ENCODE results near the gene ARIH1.
A peak's percentile ranks its signal among the peaks of the same experiment; 100 is the strongest.
"Not testable (repeated sequence)": the region's sequence is repeated elsewhere in the genome, so short reads cannot be mapped to it uniquely, and the experiment has no call there.

Gene ARIH1

GRCh38 chr15:72472992-72473610 lies 1.0 kb upstream of the ARIH1 start:
- no peaks in the 10 kb centered on the region for H3K27me3 ChIP-seq (ENCODE audit: insufficient read depth, low read length)
- H3K9ac ChIP-seq (ENCODE audit: low read depth, low read length), result peak overlapping the region; percentile 95
- H3K4me1 ChIP-seq (ENCODE audit: insufficient read depth, low read length), result peaks cover 12% of the 10 kb centered on the region; the same call in 1 of the 2 replicates
- H3K27ac ChIP-seq (ENCODE audit: low read length), result peak overlapping the region; percentile 51
- no peaks in the 10 kb centered on the region for H3K9me3 ChIP-seq (ENCODE audit: insufficient read depth, low read depth, low read length)
- peaks cover 16% of the 10 kb centered on the region for H3K36me3 ChIP-seq (ENCODE audit: insufficient read depth, low read depth, low read length)
- H3K4me3 ChIP-seq (ENCODE audit: low read length), result peak overlapping the region; percentile 92

GRCh38 chr15:72474466-72474911 lies 359 bp downstream of the ARIH1 start:
- Histone ChIP-seq H3K36me3 (ENCODE audit: insufficient read depth, low read depth, low read length) (peaks cover 28% of the 10 kb centered on the region), H3K27ac (ENCODE audit: low read length) (peak overlapping the region; percentile 35), H3K9me3 (ENCODE audit: insufficient read depth, low read depth, low read length) (no peaks in the 10 kb centered on the region), H3K9ac (ENCODE audit: low read depth, low read length) (peak overlapping the region; percentile 95), H3K4me3 (ENCODE audit: low read length) (peak overlapping the region; percentile 92), H3K4me1 (ENCODE audit: insufficient read depth, low read length) (peaks cover 12% of the 10 kb centered on the region; the same call in 1 of the 2 replicates), H3K27me3 (ENCODE audit: insufficient read depth, low read length) (no peaks in the 10 kb centered on the region)

- peak overlapping the region; percentile 35 for H3K27ac ChIP-seq (ENCODE audit: low read length)
- H3K9me3 ChIP-seq (ENCODE audit: insufficient read depth, low read depth, low read length), result no peaks in the 10 kb centered on the region
- peak overlapping the region; percentile 95 for H3K9ac ChIP-seq (ENCODE audit: low read depth, low read length)
- peak overlapping the region; percentile 92 for H3K4me3 ChIP-seq (ENCODE audit: low read length)
- peaks cover 28% of the 10 kb centered on the region for H3K36me3 ChIP-seq (ENCODE audit: insufficient read depth, low read depth, low read length)
- H3K27me3 ChIP-seq (ENCODE audit: insufficient read depth, low read length), result no peaks in the 10 kb centered on the region
- H3K4me1 ChIP-seq (ENCODE audit: insufficient read depth, low read length), result peaks cover 12% of the 10 kb centered on the region; the same call in 1 of the 2 replicates
These were observed 940 bp downstream of the ARIH1 start for GRCh38 chr15:72474912-72475628.

- Histone ChIP-seq H3K9me3 (ENCODE audit: insufficient read depth, low read depth, low read length) (no peaks in the 10 kb centered on the region), H3K27me3 (ENCODE audit: insufficient read depth, low read length) (no peaks in the 10 kb centered on the region), H3K36me3 (ENCODE audit: insufficient read depth, low read depth, low read length) (peaks cover 28% of the 10 kb centered on the region), H3K4me1 (ENCODE audit: insufficient read depth, low read length) (peaks cover 12% of the 10 kb centered on the region; the same call in 1 of the 2 replicates), H3K9ac (ENCODE audit: low read depth, low read length) (peak overlapping the region; percentile 95), H3K4me3 (ENCODE audit: low read length) (peak overlapping the region; percentile 92), H3K27ac (ENCODE audit: low read length) (no peak overlapping the region)
These were observed 1.5 kb downstream of the ARIH1 start for GRCh38 chr15:72475674-72476073.

- not testable (repeated sequence) for H3K9me3 ChIP-seq (ENCODE audit: insufficient read depth, low read depth, low read length); H3K27ac ChIP-seq (ENCODE audit: low read length); H3K27me3 ChIP-seq (ENCODE audit: insufficient read depth, low read length)
- Histone ChIP-seq H3K36me3 (ENCODE audit: insufficient read depth, low read depth, low read length) (peaks cover 28% of the 10 kb centered on the region), H3K4me1 (ENCODE audit: insufficient read depth, low read length) (peaks cover 12% of the 10 kb centered on the region; the same call in 1 of the 2 replicates), H3K9ac (ENCODE audit: low read depth, low read length) (peak overlapping the region; percentile 0; the same call in 1 of the 2 replicates), H3K4me3 (ENCODE audit: low read length) (peak overlapping the region; percentile 92)
These were observed 2.2 kb downstream of the ARIH1 start for GRCh38 chr15:72476330-72476729.

- Histone ChIP-seq H3K9me3 (ENCODE audit: insufficient read depth, low read depth, low read length) (no peaks in the 10 kb centered on the region), H3K4me1 (ENCODE audit: insufficient read depth, low read length) (peaks cover 3% of the 10 kb centered on the region; the same call in 1 of the 2 replicates), H3K36me3 (ENCODE audit: insufficient read depth, low read depth, low read length) (peaks cover 44% of the 10 kb centered on the region), H3K4me3 (ENCODE audit: low read length) (no peak overlapping the region), H3K27ac (ENCODE audit: low read length) (no peak overlapping the region), H3K9ac (ENCODE audit: low read depth, low read length) (no peak overlapping the region), H3K27me3 (ENCODE audit: insufficient read depth, low read length) (no peaks in the 10 kb centered on the region)
These were observed 7.0 kb downstream of the ARIH1 start for GRCh38 chr15:72481015-72481659.

- Histone ChIP-seq H3K27me3 (ENCODE audit: insufficient read depth, low read length) (no peaks in the 10 kb centered on the region), H3K27ac (ENCODE audit: low read length) (no peak overlapping the region), H3K4me1 (ENCODE audit: insufficient read depth, low read length) (peaks cover 1% of the 10 kb centered on the region; the same call in 1 of the 2 replicates), H3K9ac (ENCODE audit: low read depth, low read length) (no peak overlapping the region), H3K36me3 (ENCODE audit: insufficient read depth, low read depth, low read length) (peaks cover 36% of the 10 kb centered on the region), H3K4me3 (ENCODE audit: low read length) (no peak overlapping the region), H3K9me3 (ENCODE audit: insufficient read depth, low read depth, low read length) (no peaks in the 10 kb centered on the region)
These were observed 8.1 kb downstream of the ARIH1 start for GRCh38 chr15:72482275-72482674.

GRCh38 chr15:72483279-72483678 lies 9.1 kb downstream of the ARIH1 start:
- Histone ChIP-seq H3K4me3 (ENCODE audit: low read length) (no peak overlapping the region), H3K27ac (ENCODE audit: low read length) (no peak overlapping the region), H3K4me1 (ENCODE audit: insufficient read depth, low read length) (no peaks in the 10 kb centered on the region), H3K27me3 (ENCODE audit: insufficient read depth, low read length) (no peaks in the 10 kb centered on the region), H3K9ac (ENCODE audit: low read depth, low read length) (no peak overlapping the region), H3K36me3 (ENCODE audit: insufficient read depth, low read depth, low read length) (peaks cover 27% of the 10 kb centered on the region), H3K9me3 (ENCODE audit: insufficient read depth, low read depth, low read length) (no peaks in the 10 kb centered on the region)

GRCh38 chr15:72486144-72486543 lies 12.0 kb downstream of the ARIH1 start:
- Histone ChIP-seq H3K27me3 (ENCODE audit: insufficient read depth, low read length) (no peaks in the 10 kb centered on the region), H3K4me1 (ENCODE audit: insufficient read depth, low read length) (no peaks in the 10 kb centered on the region), H3K4me3 (ENCODE audit: low read length) (no peak overlapping the region), H3K9me3 (ENCODE audit: insufficient read depth, low read depth, low read length) (no peaks in the 10 kb centered on the region), H3K27ac (ENCODE audit: low read length) (no peak overlapping the region), H3K9ac (ENCODE audit: low read depth, low read length) (no peak overlapping the region), H3K36me3 (ENCODE audit: insufficient read depth, low read depth, low read length) (peaks cover 32% of the 10 kb centered on the region; the same call in 1 of the 2 replicates)

- H3K27me3 ChIP-seq (ENCODE audit: insufficient read depth, low read length), result no peaks in the 10 kb centered on the region
- H3K4me3 ChIP-seq (ENCODE audit: low read length), result no peak overlapping the region
- H3K9ac ChIP-seq (ENCODE audit: low read depth, low read length), result no peak overlapping the region
- H3K9me3 ChIP-seq (ENCODE audit: insufficient read depth, low read depth, low read length), result no peaks in the 10 kb centered on the region
- H3K27ac ChIP-seq (ENCODE audit: low read length), result no peak overlapping the region
- H3K4me1 ChIP-seq (ENCODE audit: insufficient read depth, low read length), result no peaks in the 10 kb centered on the region
- H3K36me3 ChIP-seq (ENCODE audit: insufficient read depth, low read depth, low read length), result peaks cover 32% of the 10 kb centered on the region
These were observed 13.1 kb downstream of the ARIH1 start for GRCh38 chr15:72487070-72487797.

- no peaks in the 10 kb centered on the region for H3K9me3 ChIP-seq (ENCODE audit: insufficient read depth, low read depth, low read length)
- no peak overlapping the region for H3K4me3 ChIP-seq (ENCODE audit: low read length)
These were observed 14.4 kb downstream of the ARIH1 start for GRCh38 chr15:72488558-72488957.

More at GRCh38 chr15:72488558-72488957, 14.4 kb downstream of the ARIH1 start:
- no peak overlapping the region for H3K27ac ChIP-seq (ENCODE audit: low read length)
- no peaks in the 10 kb centered on the region for H3K27me3 ChIP-seq (ENCODE audit: insufficient read depth, low read length)
- H3K4me1 ChIP-seq (ENCODE audit: insufficient read depth, low read length), result no peaks in the 10 kb centered on the region
- H3K9ac ChIP-seq (ENCODE audit: low read depth, low read length), result no peak overlapping the region
- peaks cover 28% of the 10 kb centered on the region for H3K36me3 ChIP-seq (ENCODE audit: insufficient read depth, low read depth, low read length)

All from iPS-20b (cell line).